ACC112 (cell line): ENCODE measurements around the gene ITIH5.

Experiments used
- H2AFZ ChIP-seq: fragments of 200-600 bp; sonication (generic); one replicate; pipeline ENCODE4 v1.6.0; 2017; ENCODE audit warnings: antibody characterized with exemption, low read length; ENCODE audit not compliant: unreplicated experiment
- H3K27ac ChIP-seq: fragments of 200-600 bp; sonication (generic); 2 replicates; pipeline ENCODE4 v1.5.1; 2014; ENCODE audit warnings: low read depth, mild to moderate bottlenecking, antibody characterized with exemption, low read length, moderate library complexity
- H3K27me3 ChIP-seq: fragments of 200-600 bp; sonication (generic); 2 replicates; pipeline ENCODE4 v1.6.1; 2014; ENCODE audit warnings: mild to moderate bottlenecking, antibody characterized with exemption, low read length, moderate library complexity, mixed read lengths; ENCODE audit not compliant: insufficient read depth
- H3K36me3 ChIP-seq: fragments of 200-600 bp; sonication (generic); 2 replicates; pipeline ENCODE4 v1.6.1; 2016; ENCODE audit warnings: mild to moderate bottlenecking, antibody characterized with exemption, low read length, moderate library complexity, mixed read lengths; ENCODE audit not compliant: insufficient read depth
- H3K4me1 ChIP-seq: fragments of 200-600 bp; sonication (generic); one replicate; pipeline ENCODE4 v1.6.1; 2016; ENCODE audit warnings: low read length, mixed read lengths; ENCODE audit not compliant: insufficient read depth, unreplicated experiment, control insufficient read depth
- H3K4me3 ChIP-seq: fragments of 200-600 bp; sonication (generic); 2 replicates; pipeline ENCODE4 v1.5.1; 2014; ENCODE audit warnings: mild to moderate bottlenecking, low read depth, low read length
- H3K79me2 ChIP-seq: fragments of 200-600 bp; sonication (generic); one replicate; pipeline ENCODE4 v1.6.0; 2016; ENCODE audit warnings: low read length; ENCODE audit not compliant: control insufficient read depth, unreplicated experiment, insufficient read depth

Gene ITIH5

DNA sequence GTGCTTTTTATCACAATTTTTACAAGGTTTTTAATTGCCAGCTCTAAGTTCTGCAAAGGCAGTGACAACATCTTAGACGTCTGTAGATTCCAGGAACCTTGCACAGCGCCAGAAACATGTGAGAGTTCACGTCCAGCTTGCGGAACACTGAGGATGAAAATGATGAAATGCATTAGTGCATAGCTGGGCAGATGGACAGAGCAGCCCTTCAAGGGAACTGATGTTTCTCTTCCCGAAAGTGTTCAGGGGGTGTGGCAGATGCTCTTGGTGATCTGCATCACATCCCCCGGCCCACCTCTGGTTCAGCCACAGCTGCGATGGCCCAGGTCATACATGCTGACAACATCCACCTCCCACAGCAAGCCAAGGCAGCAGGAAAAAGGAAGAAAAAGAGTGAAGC lies 40.9 kb downstream of the ITIH5 start:
- H3K27ac ChIP-seq: no peak overlapping the region
- no peaks in the 10 kb centered on the region for H3K79me2 ChIP-seq
- no peak overlapping the region for H3K4me3 ChIP-seq
- H3K27me3 ChIP-seq: no peaks in the 10 kb centered on the region
- peak overlapping the region; percentile 23 for H2AFZ ChIP-seq
- no peaks in the 10 kb centered on the region for H3K36me3 ChIP-seq
- no peaks in the 10 kb centered on the region for H3K4me1 ChIP-seq

DNA sequence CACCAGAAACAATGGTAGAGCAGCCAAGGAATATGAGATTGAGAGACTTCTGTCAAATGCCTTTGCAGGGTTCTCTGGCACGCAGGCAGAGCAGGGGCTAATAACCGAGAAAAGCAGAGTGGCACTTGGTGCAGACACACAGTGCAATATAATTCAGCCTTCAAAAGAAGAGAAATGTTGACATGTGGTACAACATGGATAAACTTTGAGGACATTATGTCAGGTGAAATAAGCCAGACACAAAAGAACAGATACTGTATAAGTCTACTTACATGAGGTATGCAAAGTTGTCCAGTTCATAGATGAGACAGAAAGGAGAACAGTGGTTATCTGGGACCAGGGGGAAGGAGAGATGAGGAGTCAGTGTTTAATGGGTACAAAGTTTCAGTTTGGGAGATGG lies 41.8 kb downstream of the ITIH5 start:
- Histone ChIP-seq H3K4me3 (no peak overlapping the region), H3K79me2 (no peaks in the 10 kb centered on the region), H2AFZ (no peak overlapping the region), H3K36me3 (no peaks in the 10 kb centered on the region), H3K27ac (no peak overlapping the region), H3K27me3 (no peaks in the 10 kb centered on the region), H3K4me1 (no peaks in the 10 kb centered on the region)

DNA sequence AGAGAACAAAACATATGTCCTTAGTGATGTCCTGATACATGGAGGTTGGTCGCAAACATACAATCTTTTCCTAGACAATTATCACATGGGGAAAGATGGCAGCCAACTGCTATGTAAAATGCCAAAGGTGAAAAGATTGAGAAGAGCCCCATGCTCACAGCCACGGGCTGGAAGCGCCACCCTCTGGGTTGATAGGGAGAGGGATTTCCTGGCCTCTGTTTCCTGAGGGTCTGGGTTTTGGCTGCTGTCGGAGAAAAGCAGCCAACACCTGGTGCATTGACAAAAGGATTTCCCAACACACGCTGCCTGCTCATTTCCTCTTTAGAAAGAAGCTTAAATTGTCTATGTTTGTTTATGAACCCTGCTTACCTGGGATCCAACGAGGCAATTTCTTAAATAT lies 43.8 kb downstream of the ITIH5 start:
- H3K4me3 ChIP-seq: no peak overlapping the region
- no peaks in the 10 kb centered on the region for H3K27me3 ChIP-seq
- no peaks in the 10 kb centered on the region for H3K36me3 ChIP-seq
- H3K27ac ChIP-seq: no peak overlapping the region
- H2AFZ ChIP-seq: no peak overlapping the region
- H3K4me1 ChIP-seq: no peaks in the 10 kb centered on the region
- H3K79me2 ChIP-seq: no peaks in the 10 kb centered on the region

DNA sequence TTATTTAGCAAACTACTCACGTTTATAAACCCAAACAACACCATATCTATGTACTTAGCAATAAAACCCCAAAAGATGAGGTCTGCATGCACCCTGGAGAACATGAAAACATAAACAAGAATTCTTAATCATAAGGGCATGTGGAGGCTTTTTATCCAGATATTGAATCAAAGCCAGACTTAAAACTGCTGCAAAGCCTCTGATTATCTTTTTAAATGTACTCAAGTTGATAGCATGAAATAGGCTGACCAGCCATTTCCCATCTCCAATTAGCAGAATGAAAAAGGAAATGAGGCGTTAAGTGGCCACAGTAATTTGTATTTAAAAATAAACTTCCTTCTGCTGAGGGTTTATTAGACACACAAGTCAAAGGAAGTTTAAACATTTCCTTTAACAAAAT lies 48.3 kb downstream of the ITIH5 start:
- no peaks in the 10 kb centered on the region for H3K27me3 ChIP-seq
- H2AFZ ChIP-seq: no peak overlapping the region
- H3K36me3 ChIP-seq: no peaks in the 10 kb centered on the region
- no peak overlapping the region for H3K27ac ChIP-seq
- no peaks in the 10 kb centered on the region for H3K79me2 ChIP-seq
- H3K4me1 ChIP-seq: no peaks in the 10 kb centered on the region
- H3K4me3 ChIP-seq: no peak overlapping the region

GRCh38 chr10:7611909-7612308 lies 54.9 kb downstream of the ITIH5 start:
- no peaks in the 10 kb centered on the region for H3K27me3 ChIP-seq
- H3K4me1 ChIP-seq: no peaks in the 10 kb centered on the region
- no peak overlapping the region for H2AFZ ChIP-seq
- no peaks in the 10 kb centered on the region for H3K79me2 ChIP-seq
- H3K36me3 ChIP-seq: no peaks in the 10 kb centered on the region
- no peak overlapping the region for H3K4me3 ChIP-seq
- H3K27ac ChIP-seq: no peak overlapping the region

- no peaks in the 10 kb centered on the region for H3K36me3 ChIP-seq
- no peak overlapping the region; the same call in 1 of the 2 replicates for H3K27ac ChIP-seq
- no peaks in the 10 kb centered on the region for H3K4me1 ChIP-seq
Measured at GRCh38 chr10:7610651-7611389, 55.9 kb downstream of the ITIH5 start.

DNA sequence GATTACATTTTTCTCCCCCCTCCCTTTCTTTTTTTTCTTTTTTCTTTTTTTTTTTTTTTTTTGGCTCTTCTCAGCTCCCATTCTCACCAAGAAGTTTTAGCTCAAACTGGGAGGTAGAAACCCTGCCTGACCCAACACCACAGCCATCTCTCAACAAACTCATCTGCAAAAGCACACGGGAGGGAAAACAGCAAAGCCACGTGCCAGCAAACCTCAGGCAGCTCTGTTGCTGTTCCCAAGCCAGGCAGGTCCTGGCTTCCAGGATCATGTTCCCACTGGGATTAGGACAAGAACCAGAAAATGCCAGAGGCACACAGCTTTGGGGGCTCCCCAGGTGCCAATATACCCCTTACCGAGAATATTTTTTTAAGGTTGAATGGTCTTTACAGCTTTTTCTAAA lies 56.7 kb downstream of the ITIH5 start:
- Histone ChIP-seq H3K79me2 (no peaks in the 10 kb centered on the region), H3K27ac (no peak overlapping the region), H3K4me1 (no peaks in the 10 kb centered on the region), H3K4me3 (no peak overlapping the region), H3K36me3 (no peaks in the 10 kb centered on the region), H2AFZ (no peak overlapping the region), H3K27me3 (no peaks in the 10 kb centered on the region)

More at GRCh38 chr10:7610651-7611389, 55.9 kb downstream of the ITIH5 start:
- Histone ChIP-seq H2AFZ (no peak overlapping the region), H3K79me2 (no peaks in the 10 kb centered on the region), H3K27me3 (no peaks in the 10 kb centered on the region), H3K4me3 (no peak overlapping the region)

GRCh38 chr10:7609556-7609955 lies 57.2 kb downstream of the ITIH5 start:
- Histone ChIP-seq H2AFZ (no peak overlapping the region), H3K4me3 (no peak overlapping the region), H3K27ac (no peak overlapping the region), H3K27me3 (no peaks in the 10 kb centered on the region), H3K79me2 (no peaks in the 10 kb centered on the region), H3K4me1 (no peaks in the 10 kb centered on the region), H3K36me3 (no peaks in the 10 kb centered on the region)

DNA sequence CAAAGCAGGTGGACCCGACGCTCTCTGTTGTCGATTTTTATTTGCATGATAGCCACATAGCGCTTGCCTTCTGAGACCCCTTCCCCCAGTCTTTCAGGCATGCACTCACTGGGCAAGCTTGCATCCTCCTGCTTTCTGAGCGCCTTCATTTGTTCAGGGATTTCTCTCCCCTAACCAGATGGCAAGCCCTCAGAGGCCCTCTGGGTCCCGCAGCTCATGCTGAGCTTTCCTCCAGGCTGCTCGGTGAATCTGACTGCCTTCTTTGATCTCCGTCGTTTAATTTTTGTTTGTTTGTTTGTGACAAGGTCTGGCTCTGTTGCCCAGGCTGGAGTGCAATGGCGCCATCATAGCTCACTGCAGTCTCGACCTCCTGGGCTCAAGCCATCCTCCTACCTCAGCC lies 58.8 kb downstream of the ITIH5 start:
- Histone ChIP-seq H3K4me1 (no peaks in the 10 kb centered on the region), H2AFZ (no peak overlapping the region), H3K27ac (no peak overlapping the region), H3K27me3 (no peaks in the 10 kb centered on the region), H3K4me3 (no peak overlapping the region), H3K36me3 (no peaks in the 10 kb centered on the region), H3K79me2 (no peaks in the 10 kb centered on the region)

GRCh38 chr10:7606951-7607404 lies 59.8 kb downstream of the ITIH5 start:
- no peaks in the 10 kb centered on the region for H3K27me3 ChIP-seq
- H3K79me2 ChIP-seq: no peaks in the 10 kb centered on the region
- H2AFZ ChIP-seq: no peak overlapping the region
- H3K27ac ChIP-seq: no peak overlapping the region
- no peak overlapping the region for H3K4me3 ChIP-seq
- H3K4me1 ChIP-seq: no peaks in the 10 kb centered on the region
- H3K36me3 ChIP-seq: no peaks in the 10 kb centered on the region

DNA sequence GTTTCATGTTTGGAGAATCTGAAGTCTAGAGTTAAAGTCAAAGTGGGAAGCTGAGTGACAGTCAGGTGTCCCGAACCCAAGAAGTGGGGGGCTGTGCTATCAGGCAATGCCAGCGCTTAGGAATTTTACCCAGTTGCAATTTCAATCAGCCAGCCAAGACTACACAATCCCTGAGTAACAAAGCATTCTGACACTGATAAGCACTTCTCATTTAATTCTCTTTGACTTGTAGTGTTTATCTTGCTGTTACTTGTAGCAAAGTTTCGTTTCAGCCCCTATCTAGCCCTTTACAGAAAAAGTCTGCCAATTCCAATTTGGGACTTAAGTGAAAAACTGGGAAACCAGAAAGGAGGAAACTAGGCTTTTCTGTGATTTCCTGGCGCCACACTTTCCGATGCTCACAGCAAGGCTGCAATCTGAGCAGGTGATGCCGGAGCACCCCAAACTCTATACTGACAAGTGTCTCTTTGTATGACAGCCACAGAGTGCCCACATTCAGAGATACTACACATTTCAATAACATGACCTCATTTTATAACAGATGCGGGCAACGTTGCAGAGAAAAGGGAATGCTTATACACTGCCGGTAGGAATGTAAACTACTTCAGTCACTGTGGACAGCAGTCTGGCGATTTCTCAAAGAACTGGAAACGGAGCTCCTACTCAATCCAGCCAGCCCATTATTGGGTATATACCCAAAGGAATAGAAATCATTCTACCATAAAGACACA lies 61.0 kb downstream of the ITIH5 start:
- H3K4me3 ChIP-seq: no peak overlapping the region
- H2AFZ ChIP-seq: no peak overlapping the region
- H3K79me2 ChIP-seq: no peaks in the 10 kb centered on the region
- no peaks in the 10 kb centered on the region for H3K27me3 ChIP-seq
- H3K36me3 ChIP-seq: no peaks in the 10 kb centered on the region
- no peaks in the 10 kb centered on the region for H3K4me1 ChIP-seq
- H3K27ac ChIP-seq: no peak overlapping the region
